NCI-H2107 (cell line): ENCODE measurements around the gene CLEC9A.
"Not testable (repeated sequence)": the region's sequence is repeated elsewhere in the genome, so short reads cannot be mapped to it uniquely, and the experiment has no call there.

Source experiments
- DNase-seq: peaks from one replicate; lab custom pipeline; 2025; lab: John Stamatoyannopoulos, UW

CLEC9A gene

DNA sequence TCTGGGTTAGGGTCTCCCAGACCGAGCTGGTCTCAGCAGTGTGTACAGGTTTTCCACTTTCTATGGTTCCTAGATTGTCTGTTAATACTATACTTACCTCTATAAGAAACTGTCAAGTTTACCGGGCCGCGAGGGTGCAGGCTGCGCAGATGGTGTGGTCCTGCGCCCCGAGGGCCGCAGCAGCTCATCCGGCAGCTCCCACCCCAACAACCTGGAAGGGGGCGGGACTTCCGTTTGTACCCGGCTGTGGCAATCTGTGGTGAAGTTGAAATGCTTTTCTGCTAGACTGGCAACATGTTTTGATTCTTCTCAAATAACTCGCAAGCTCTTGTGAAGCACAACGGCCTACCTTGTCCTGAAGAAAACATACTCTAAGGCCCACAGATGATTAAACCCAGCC, at the start of gene CLEC9A:
Gene CLEC9A, plus strand, starts transcription at position 237 of the 400 bp plus-strand sequence. CDS start 22,006 bp downstream, outside the sequence.
- no peak for DNase-seq

DNA sequence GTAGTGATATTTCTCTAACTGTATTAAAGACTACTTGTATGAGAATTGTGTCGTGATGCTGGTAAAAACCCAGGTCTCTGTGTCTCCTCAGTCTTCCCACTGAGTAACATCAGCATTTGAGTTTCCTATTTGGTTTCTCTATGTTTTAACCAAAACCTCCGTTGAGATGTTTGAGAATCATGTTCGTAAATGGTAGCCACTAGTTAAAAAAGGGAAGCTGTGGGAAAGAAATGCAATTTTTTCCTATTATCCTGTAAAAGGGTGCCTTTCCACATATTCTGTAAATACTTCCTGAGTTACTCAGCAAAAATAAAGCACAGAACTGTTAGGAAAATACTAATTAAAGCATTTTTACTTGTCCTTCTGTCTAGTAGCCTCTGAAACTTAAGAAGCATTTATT, 38.6 kb upstream of the CLEC9A start:
- DNase-seq, result no peak

DNA sequence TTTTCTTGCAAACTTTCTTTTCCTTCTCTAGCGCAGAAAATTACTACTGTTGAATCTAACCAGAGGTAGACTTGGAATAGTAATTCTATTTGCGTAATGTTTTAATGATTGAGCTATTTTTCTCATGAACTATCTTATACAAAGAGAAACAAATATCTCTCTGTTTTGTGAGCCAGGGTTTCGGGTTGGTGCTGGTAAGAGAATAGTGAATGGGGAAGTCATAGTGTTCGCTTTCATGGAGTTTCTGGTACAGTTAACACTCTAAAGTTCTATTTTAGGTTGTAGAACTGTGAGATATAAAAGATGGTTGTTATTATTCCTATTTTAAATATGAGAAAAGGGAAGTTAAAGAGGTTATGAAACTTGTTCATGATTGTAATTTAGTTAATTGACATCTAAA, 38.2 kb upstream of the CLEC9A start:
- DNase-seq, result no peak

DNA sequence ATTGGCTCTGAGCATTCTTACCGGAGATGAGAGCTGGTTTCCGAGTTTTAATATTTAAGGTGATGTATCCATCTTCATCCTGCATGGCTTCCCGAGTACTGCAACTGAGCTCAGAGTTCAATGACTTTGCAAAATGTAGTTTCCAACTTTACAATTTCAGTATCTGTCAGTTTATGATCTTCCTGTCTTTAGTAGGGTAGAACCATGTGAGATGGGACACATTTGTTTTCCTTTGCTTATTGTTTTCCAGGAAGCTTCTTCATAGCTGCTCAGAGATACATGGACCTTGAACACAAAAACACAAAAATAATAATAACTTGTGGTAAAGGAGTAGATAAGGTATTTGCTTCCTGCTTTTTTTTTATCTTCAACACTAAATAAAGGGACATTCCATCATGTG, 31.5 kb upstream of the CLEC9A start, which contains the start of gene CLEC1B:
Gene CLEC1B, minus strand, starts transcription at position 106 of the 400 bp plus-strand sequence. Its CDS starts 21 bp downstream, at position 85.
- DNase-seq, result no peak

DNA sequence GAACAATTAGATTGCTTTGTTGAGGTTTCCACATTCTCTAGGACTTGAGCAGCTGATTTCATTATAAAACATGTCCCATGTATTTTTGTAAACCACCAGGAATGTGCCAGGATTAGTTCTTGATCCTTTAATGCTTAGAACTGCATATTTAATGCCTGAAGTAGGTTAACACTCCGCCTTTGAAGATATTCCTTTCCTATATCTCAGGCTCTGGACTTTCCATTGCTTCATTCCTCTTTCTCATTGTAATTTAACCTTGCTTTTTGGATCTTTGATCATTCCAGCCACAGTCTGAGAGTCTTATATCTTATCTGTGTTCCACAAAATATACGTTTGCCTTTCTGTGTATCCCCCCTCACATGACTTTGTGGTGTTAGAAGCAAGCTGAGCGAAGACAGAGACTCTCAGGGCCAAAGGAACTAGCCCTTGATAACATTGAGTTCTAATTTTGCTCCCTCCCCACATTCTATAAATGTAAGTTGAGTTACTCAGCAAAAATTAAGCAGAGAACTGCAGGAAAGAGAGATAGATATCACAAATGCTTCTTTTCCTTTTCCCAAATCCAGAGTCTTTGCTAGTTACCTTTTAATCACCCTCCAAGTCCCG, 29.2 kb upstream of the CLEC9A start:
- DNase-seq, result no peak

DNA sequence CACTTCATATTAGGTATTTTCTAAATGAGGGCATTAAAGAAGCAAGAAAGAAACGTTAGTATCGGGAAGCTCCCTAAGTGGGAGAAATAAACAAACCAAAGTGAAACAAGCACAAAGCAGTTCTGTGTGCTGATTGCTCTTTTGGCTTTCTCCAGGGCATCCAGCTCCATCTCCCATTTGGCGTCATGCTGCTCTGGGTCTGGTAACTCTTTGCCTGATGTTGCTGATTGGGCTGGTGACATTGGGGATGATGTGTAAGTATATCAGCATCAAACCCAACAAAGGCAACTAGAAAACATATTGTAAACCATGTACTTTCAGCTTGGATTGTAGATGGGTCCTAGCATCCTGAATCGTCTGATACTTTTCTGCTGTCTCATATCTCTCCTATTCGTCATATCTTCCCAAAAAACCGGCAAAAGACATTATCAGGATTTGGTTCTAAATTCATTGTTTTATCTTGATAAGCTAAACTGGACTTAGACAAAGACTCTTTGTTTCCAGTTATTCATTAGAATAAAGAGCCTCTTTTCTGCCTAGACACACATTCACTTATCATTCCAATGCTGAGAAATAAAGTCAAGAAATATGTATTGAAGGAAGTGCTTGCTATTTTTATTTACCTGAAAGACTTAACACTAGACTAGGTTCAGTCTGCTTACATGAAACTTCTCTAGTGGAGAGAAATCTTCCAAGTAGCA, 17.7 kb upstream of the CLEC9A start:
- no peak for DNase-seq

DNA sequence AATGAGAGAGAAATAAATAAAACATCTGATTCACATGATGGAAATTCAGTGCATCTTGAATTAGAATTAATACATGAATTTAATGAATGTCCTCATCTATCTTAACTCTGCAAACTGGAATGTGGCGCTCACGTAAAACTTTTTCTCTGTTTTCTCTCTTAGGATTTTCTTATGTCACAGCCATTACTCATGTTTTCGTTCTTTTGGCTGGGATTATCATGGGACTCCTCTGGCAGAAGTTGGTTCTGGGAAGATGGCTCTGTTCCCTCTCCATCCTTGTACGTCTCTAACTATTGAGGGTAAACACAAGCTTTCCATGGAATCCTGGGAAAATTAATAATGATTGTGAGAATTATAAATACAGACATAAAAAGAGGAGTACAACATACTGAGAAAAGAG, 15.0 kb upstream of the CLEC9A start:
- DNase-seq, result no peak

DNA sequence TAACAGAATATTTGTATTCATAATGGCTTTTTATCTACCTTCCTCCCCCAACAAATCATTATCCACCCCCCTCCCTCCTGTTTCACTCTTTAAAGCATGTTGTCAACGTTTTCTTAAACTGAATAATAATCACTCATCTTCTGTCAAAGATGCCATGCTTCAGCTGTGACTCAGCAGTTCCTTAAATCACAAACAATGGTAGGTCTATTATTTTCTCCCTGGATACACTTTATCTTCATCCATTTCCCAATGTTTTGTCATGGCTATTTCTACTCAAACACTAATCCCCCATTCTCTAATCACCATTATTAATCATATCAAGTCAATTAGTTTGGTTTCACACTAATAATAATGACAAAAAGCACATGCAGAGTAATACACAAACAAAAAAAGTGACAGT, 13.6 kb upstream of the CLEC9A start:
- DNase-seq, result no peak

DNA sequence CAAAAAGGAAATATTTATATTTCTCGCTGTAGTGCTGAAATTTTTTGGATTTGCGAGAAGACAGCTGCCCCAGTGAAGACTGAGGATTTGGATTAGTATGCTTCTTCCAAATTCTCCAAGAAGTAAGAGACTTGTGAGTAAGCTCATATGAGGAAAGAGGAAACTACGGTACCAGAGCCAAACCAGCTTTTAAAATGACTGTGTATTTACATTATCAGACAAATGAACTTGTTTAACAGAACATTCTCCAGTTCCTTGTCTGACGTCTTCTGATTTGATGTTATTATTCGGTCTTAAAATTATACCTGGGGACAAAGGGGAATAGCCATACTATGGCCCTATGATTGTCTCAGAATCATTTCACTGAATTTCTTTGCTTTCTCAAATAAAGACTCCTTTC, 12.1 kb upstream of the CLEC9A start:
- no peak for DNase-seq

DNA sequence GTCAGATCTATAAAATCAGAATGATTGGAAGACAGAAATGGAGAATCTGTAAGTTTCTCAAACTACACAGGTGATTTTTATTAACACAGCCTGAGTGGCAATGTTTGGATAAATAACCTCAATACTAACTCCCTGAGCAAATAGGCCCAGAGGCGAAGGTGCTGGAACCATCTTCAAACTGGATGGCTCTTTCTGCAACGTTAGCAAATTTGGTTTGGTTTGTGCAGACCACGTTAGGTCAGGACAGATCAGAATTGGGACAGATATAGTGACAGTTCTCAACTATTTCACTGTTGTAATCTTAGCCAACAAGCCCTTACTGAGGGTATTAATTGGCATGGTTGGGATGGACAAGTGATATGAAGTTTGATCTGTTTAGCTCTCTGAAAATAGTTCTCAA, 9.1 kb upstream of the CLEC9A start:
- DNase-seq, result no peak

DNA sequence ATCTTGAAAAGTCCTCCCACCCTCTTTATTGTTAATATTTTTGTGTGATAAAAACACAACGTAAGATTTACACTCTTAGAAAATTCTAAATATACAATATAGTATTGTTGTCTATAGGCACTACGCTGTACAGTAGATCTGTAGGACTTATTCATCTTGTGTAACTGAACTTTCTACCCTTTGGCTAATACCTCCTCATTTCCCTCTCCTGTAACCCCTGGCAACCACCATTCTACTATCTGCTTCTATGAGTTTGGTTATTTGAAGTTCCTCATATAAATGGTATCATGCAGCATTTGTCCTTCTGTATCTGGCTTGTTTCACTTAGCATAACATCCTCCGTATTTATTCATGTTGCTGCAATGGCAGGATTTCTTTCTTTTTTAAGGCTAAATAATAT, 5.2 kb upstream of the CLEC9A start:
- no peak for DNase-seq

DNA sequence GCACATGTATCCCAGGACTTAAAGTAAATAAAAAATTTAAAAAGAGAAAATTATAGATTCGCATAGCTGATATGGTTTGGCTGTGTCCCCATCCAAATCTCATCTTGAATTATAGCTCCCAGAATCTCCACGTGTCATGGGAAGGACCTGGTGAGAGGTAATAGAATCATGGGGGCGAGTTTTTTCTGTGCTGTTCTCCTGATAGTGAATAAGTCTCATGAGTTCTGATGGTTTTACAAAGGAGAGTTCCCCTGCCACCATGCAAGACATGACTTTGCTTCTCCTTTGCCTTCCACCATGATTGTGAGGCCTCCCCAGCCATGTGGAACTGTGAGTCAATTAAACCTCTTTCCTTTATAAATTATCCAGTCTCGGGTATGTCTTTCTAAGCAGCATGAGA, 3.8 kb upstream of the CLEC9A start:
- DNase-seq, result not testable (repeated sequence)

DNA sequence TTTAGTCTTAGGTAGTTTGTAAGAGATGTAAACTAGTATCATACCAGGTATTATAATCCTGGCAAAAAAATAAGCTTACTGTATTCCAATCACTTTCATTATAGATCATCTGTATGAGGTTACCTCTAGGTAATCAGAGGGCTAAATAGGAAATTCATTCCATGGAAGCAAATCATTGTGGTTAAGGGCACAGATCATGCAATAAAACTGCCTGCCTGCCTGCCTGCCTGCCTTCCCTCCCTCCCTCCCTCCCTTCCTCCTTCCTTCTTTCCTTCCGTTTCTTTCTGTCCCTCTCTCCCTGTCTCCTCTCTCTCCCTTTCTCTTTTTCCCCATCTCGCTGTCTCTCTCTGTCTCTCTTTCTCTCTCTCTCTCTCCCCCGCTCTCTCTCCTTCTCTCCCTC, 3.2 kb upstream of the CLEC9A start:
- DNase-seq, result no peak

DNA sequence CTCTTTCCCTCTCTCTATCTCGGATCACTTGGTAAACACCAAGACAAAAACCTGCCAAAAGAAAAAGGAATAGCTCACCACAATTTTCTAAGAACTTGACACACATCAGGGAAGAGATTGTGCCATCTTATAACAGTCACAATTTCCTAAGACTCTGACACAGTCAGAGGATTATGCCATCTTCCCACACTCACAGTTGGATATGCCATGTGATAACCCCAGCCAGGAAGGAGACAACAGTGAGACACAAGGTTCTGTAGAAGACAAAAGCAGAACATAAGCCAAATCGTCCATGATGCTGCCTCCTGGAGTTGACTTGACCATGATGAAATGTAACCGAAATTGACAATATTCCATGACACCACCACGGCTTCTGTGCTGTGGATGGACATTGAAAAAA, 2.8 kb upstream of the CLEC9A start:
- no peak for DNase-seq

DNA sequence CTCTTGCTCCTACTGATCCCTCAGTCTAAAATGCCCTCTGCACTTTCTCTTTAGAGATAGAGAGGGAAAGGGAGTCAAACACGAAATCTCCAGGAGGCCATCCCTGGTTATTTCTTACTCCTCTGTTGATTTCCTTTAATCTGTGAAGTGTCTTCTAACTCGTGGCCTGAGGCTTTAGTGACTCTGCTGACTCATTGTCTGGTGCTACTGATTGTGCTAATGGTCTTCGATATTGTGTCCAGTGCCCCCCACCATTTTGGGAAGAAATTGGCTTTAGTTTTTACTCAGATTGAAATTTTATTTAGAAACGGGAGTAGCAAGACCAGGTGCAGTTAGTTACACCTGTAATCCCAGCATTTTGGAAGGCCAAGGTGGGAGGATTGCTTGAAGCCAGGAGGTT, 839 bp downstream of the CLEC9A start:
- no peak for DNase-seq

DNA sequence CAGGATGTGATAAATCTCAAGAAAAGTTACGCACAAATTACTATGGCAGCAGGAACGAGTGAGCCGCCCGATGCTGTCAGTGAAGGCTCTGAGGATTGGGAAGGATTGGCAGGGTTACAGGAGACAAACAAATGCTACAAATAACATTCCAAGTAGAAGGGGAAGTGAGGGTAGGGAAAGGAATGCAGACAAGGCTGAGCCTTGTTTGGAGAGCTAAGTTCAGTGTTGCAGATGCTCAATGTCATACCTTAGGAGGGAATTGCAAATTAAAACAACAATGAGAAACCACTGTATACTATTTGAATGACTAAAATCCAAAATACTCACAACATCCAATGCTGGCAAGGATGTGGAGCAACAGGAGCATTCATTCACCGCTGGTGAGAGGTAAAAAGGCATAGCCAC, 1.3 kb downstream of the CLEC9A start:
- no peak for DNase-seq

DNA sequence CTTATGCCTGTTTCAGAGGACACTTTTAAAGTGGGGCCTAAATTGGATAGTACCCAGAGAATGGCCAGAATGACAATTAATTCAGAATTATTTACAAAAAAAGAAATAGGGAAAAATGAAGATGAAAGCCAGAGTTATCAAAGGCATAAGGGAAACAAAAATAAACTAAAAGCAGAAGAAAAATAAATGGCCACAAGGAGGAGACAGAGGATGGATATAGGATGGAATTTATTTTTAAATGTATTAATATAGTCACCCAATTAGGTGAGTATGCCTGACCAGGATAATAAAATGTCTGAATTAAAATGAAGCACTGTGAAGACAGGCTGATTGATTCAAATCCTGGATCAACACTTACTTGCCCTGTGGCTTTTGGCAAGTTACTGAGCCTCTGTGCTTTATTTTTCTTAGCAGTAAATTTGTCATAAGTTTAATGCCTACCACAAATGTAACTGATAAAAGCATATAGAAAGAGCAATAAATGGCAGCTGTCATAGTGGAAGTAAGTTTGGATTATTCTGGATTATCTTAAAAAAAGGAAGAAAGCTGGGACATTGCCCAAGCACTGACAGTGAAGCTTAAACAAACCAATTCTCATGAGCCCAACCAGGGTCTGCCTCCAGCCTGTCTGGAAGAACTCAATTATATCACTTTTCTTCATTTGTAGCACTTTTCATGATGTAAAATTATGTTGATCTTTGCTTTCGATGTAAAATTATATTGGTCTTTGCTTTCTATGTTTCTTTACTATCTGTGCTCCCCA, 3.5 kb downstream of the CLEC9A start:
- no peak for DNase-seq

DNA sequence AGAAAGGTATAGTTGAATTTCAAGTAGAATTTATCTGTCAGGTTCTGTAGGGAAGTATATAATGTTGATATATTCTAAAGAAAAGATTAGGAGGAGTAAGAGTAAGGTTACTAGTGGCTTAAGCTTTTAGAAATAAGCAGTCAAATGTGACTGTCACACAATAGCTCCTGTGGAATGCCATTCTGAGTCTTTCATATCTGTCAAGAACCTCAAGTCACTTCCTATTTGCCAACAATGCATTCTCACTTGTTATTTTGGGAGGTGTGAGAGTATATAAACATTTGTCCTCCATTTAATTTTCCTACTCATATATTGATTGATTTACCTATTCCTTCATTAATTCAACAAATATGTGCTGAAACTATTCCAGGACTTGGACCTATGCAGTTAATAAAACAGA, 11.7 kb downstream of the CLEC9A start:
- DNase-seq, result no peak

DNA sequence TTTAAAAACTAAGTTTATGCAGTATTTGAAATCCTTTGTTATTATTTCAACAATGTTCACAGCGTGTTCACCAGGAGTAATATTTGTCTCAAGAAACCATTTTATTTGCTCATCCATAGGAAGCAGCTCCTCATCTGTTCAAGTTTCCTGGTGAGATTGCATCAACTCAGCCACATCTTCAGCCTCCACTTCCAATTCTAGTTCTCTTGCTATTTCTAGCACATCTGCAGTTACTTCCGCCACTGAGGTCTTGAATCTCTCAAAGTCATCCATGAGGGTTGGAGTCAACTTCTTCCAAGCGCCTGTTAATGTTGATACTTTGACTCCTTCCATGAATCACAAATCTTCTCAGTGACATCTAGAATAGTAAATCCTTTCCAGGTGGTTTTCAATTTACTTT, 18.0 kb downstream of the CLEC9A start:
- DNase-seq, result no peak

DNA sequence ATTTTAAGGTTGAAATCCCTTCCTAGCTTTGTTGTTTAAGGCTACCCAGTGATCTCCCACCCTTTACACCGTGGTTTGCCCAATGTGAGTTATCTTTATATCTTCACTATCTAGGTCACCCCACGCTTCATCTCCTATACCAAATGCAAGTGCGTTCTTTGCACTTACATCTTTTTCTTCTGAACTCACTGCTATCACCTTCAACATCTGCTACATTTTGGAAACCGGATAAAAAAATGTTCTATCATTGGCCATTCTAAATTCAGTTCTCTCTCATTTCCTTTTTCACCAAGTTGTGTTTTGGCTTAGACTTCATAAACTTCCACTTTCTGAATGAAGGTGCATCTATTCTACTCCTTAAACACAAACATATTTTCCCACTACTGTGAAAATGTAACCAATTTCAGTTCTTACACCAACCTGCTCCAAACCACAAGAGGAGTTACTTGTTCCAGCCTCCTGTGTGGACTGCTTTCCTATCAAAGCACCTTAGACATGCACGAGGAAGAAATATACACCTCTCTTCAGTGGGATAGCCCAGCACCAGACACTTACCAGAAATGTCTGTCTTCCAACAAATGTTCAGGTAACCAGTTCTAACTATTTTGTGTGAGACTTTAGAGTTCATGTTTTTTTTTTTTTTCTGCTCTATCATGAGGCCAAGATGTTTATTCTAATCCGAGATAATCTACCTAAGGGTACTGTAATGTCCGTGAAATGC, 21.9 kb downstream of the CLEC9A start:
- DNase-seq, result no peak

DNA sequence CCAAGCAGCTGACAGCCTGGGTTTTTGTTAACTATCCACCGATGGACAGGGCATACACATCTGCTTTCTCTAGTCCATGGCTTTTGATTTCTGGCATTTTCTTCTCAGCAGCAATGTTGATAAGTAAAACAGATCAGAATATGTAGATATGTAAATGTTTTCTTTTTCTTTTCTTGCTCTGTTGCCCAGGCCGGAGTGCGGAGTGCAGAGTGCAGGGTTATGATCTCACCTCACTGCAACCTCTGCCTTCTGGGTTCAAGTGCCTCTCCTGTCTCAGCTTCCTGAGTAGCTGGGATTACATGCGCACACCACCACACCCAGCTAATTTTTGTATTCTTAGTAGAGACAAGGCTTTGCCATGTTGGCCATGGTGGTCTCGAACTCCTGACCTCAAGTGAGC, 27.9 kb downstream of the CLEC9A start:
- no peak for DNase-seq

DNA sequence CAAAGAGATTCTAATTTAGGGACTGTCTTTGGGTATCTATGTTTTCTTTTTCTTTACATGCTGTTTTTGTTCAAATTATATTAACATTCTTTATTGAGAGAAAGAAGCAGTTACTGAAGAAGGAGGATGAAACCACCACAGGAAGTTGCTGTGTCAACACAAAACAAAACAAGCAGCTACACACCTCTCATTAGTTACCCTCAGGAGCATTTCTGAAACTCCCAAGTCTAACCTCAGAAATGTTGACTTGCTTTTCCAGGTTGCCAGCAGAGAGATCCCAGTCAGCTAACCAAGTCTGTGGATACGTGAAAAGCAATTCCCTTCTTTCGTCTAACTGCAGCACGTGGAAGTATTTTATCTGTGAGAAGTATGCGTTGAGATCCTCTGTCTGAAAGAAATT, 34.8 kb downstream of the CLEC9A start:
- no peak for DNase-seq

DNA sequence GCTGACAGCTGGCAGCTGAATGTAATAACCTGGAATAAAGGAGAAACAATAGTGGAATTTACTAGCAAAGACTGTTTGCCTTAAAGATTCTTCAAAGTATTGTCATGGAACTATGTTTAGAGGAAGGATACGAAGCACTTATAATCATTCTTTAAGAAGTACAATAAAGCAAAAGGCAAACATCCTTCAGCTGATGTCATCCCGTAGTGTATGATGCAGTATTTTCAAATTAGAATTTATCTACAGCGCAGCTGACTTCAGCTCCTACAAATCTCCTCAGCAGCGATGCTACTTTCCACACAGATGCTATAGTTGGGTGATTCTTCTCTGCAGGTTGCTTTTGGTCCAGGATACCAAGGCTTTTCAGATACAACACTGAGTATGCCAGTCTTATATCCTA, 36.8 kb downstream of the CLEC9A start:
- no peak for DNase-seq
